ENCODE measurements around the gene ABCB9.
A peak's percentile ranks its signal among the peaks of the same experiment; 100 is the strongest.
"Not testable (repeated sequence)": the region's sequence is repeated elsewhere in the genome, so short reads cannot be mapped to it uniquely, and the experiment has no call there.

ABCB9 gene

GRCh38 chr12:122895320-122895703 lies 71.0 kb downstream of the ABCB9 start:
- DNase-seq (ENCODE audit: low read depth) = no peak
- H3K4me3 ChIP-seq (ENCODE audit: low read depth, low read length) = peak overlapping the region; percentile 74
- TF ChIP-seq CTCF (IDR thresholded peaks at IDR 0.05; ENCODE audit: control insufficient read depth, extremely low read depth, insufficient read depth) = no peak

GRCh38 chr12:122894193-122895121 lies 71.8 kb downstream of the ABCB9 start:
- no peak for DNase-seq (ENCODE audit: low read depth)
- H3K4me3 ChIP-seq (ENCODE audit: low read depth, low read length) = peak overlapping the region; percentile 74
- TF ChIP-seq CTCF (IDR thresholded peaks at IDR 0.05; ENCODE audit: control insufficient read depth, extremely low read depth, insufficient read depth) = no peak

GRCh38 chr12:122893208-122894153 lies 72.8 kb downstream of the ABCB9 start:
- H3K4me3 ChIP-seq (ENCODE audit: low read depth, low read length) = no peak overlapping the region
- TF ChIP-seq CTCF (IDR thresholded peaks at IDR 0.05; ENCODE audit: control insufficient read depth, extremely low read depth, insufficient read depth) = no peak
- DNase-seq (ENCODE audit: low read depth) = no peak

- not testable (repeated sequence) for H3K4me3 ChIP-seq (ENCODE audit: low read depth, low read length); DNase-seq (ENCODE audit: low read depth)
These were observed 73.5 kb downstream of the ABCB9 start for GRCh38 chr12:122892724-122893123.

GRCh38 chr12:122891661-122892525 lies 74.4 kb downstream of the ABCB9 start:
- DNase-seq (ENCODE audit: low read depth) = no peak
- no peak for TF ChIP-seq CTCF (IDR thresholded peaks at IDR 0.05; ENCODE audit: control insufficient read depth, extremely low read depth, insufficient read depth)
- no peak overlapping the region for H3K4me3 ChIP-seq (ENCODE audit: low read depth, low read length)

GRCh38 chr12:122889761-122890520 lies 76.3 kb downstream of the ABCB9 start:
- H3K4me3 ChIP-seq (ENCODE audit: low read depth, low read length) = no peak overlapping the region
- TF ChIP-seq CTCF (IDR thresholded peaks at IDR 0.05; ENCODE audit: control insufficient read depth, extremely low read depth, insufficient read depth) = no peak
- no peak for DNase-seq (ENCODE audit: low read depth)
